HepG2 (cell line): ENCODE results near the gene EDEM1. TPM values are rescaled to one million over a fixed set of nuclear protein-coding genes. Genes with fewer than 3 reads are reported as not detected.
A peak's percentile ranks its signal among the peaks of the same experiment; 100 is the strongest.

Source experiments
- ARNT ChIP-seq: fragments of 450-650 bp; IDR thresholded peaks from 2 replicates; pipeline ENCODE4 v1.6.1; 2017
- CBFB ChIP-seq: sonication (generic); formaldehyde crosslinking; IDR thresholded peaks from 2 replicates; pipeline ENCODE4 v1.4.0; 2020; ENCODE audit warnings: missing genetic modification reagents
- CBX2 ChIP-seq, 2 experiments: fragments of 200-600 bp in 1 of 2; sonication (generic); formaldehyde crosslinking in 1 of 2; IDR thresholded peaks; 2 replicates each; pipeline versions ENCODE4 v1.7.0 to v1.8.1; 2018 to 2022; ENCODE audit warnings: low read depth in 2 of 2, low read length in 1 of 2, mild to moderate bottlenecking in 1 of 2, missing genetic modification reagents in 1 of 2
- CEBPB ChIP-seq: IDR thresholded peaks from 2 replicates; pipeline ENCODE4 v1.6.1; 2011; ENCODE audit warnings: low read depth, low read length, improper control_type of control experiment, borderline replicate concordance
- CENPT ChIP-seq: sonication (generic); formaldehyde crosslinking; IDR thresholded peaks from 2 replicates; pipeline ENCODE4 v1.8.0; 2022; ENCODE audit warnings: low read depth, mild to moderate bottlenecking, moderate library complexity, missing genetic modification reagents
- ETV5 ChIP-seq: IDR thresholded peaks from 2 replicates; pipeline ENCODE4 v1.6.1; 2018; ENCODE audit warnings: missing biosample characterization, missing genetic modification reagents, inconsistent platforms, borderline replicate concordance
- GABPB1 ChIP-seq: IDR thresholded peaks from 2 replicates; pipeline ENCODE4 v1.6.1; 2016; ENCODE audit warnings: mild to moderate bottlenecking, missing genetic modification reagents, moderate library complexity, missing compliant biosample characterization
- RBM39 ChIP-seq: fragments of 200-400 bp; formaldehyde crosslinking; IDR thresholded peaks from one replicate; pipeline ENCODE4 v1.6.1; 2018; ENCODE audit warnings: antibody characterized with exemption, mild to moderate bottlenecking, low read depth, low read length; ENCODE audit not compliant: poor library complexity, severe bottlenecking
- SIN3A ChIP-seq: IDR thresholded peaks from 2 replicates; pipeline ENCODE4 v1.6.1; 2011; ENCODE audit warnings: low read depth, mild to moderate bottlenecking, control low read depth, low read length, borderline replicate concordance
- SMAD1 ChIP-seq: sonication (generic); formaldehyde crosslinking; IDR thresholded peaks from 2 replicates; pipeline ENCODE4 v1.4.0; 2020; ENCODE audit warnings: missing genetic modification reagents, low read depth, mild to moderate bottlenecking, borderline replicate concordance
- TEAD2 ChIP-seq: sonication (generic); formaldehyde crosslinking; IDR thresholded peaks from 2 replicates; pipeline ENCODE4 v1.9.0; 2021; ENCODE audit warnings: missing genetic modification reagents
- ZNF225 ChIP-seq: sonication (generic); formaldehyde crosslinking; IDR thresholded peaks from 2 replicates; pipeline ENCODE4 v1.4.0; 2020; ENCODE audit warnings: mild to moderate bottlenecking, missing genetic modification reagents
- ZNF337 ChIP-seq: sonication (generic); formaldehyde crosslinking; IDR thresholded peaks from 2 replicates; pipeline ENCODE4 v1.5.1; 2020; ENCODE audit warnings: missing genetic modification reagents, low read depth, mild to moderate bottlenecking, borderline replicate concordance
- polyA plus RNA-seq, 8 experiments: library from polyadenylated mRNA; depleted of rRNA in 3 of 8; stranded (reverse) in 7 of 8; unstranded in 1 of 8; fragments of >200 nt; fragmentation: Illumina TruSeq in 4 of 8; extraction: Trizol in 4 of 8; gene quantifications; 2 replicates each; pipeline versions ENCODE4 v1.2.1 to v1.2.3, GENCODE V29; 2011 to 2016; ENCODE audit warnings: low read depth in 4 of 8, missing spikeins in 1 of 8, mixed read lengths in 1 of 8; ENCODE audit not compliant: insufficient read depth in 1 of 8
- total RNA-seq, 5 experiments: library from RNA; depleted of rRNA; stranded (reverse); fragments of >200 nt; fragmentation: Illumina TruSeq; extraction: Trizol; gene quantifications; 2 replicates each; pipeline ENCODE4 v1.2.3, GENCODE V29; 2016; ENCODE audit warnings: low read depth in 1 of 5
- TF ChIP-seq, protein P1 (sequence below): IDR thresholded peaks from 2 replicates; pipeline ENCODE4 v1.6.1; 2016; ENCODE audit warnings: low read depth, borderline replicate concordance
- TF ChIP-seq, protein P2 (sequence below): sonication (generic); formaldehyde crosslinking; IDR thresholded peaks from 2 replicates; pipeline ENCODE4 v1.4.0; 2020; ENCODE audit warnings: low read depth, missing genetic modification reagents

EDEM1 gene
- total and polyA plus RNA-seq, 2 of the 13 experiments (the other 11 are each of a cell fraction or from before 2014, with no cell fraction given): 13.8 to 25.8 TPM

DNA sequence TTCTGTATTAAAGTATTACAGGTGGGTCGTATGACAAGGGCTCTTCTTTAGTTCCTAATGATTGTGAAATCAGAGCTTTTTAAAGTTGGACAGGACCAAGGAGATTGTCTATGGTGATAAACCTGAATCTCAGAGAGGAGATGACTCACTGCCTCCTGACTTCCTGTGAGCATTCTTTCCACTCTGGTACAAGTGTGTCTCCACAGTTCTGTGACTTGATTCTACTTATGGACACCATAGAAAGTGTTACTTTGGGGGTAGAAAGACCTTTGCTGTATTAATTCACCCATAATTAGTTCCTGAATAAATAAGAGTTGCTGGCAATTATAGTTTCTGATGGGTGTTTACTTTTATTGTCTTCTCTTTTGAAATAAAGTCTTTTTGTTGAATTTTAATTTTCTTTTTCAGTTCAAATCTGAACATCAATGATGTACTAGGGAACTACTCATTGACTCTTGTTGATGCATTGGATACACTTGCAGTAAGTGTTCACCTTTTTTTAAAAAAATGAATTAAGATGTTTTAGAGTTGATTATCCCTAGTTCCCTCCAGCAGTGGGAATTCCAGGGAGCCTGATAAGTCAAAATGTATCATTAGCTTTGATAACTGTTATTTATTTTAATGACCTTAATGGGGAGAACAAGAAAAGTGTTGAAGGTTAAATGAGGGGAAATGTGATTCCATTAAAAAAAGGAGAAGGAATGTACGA is 7.4 kb downstream of the EDEM1 start (continued):
- TF ChIP-seq, protein P1, sequence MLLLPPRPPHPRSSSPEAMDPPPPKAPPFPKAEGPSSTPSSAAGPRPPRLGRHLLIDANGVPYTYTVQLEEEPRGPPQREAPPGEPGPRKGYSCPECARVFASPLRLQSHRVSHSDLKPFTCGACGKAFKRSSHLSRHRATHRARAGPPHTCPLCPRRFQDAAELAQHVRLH (CRISPR knock-in tag): no peak
- TF ChIP-seq SMAD1 (CRISPR knock-in tag) (no peak), CBFB (CRISPR knock-in tag) (no peak), SIN3A (no peak), ARNT (no peak), GABPB1 (CRISPR knock-in tag) (peak; percentile 36; the same call in 1 of the 2 replicates), ETV5 (peak; percentile 72; the same call in 1 of the 2 replicates), RBM39 (no peak), ZNF225 (CRISPR knock-in tag) (no peak), CENPT (CRISPR knock-in tag) (no peak), CEBPB (peak; percentile 83), CBX2 (IDR thresholded peaks at IDR 0.05; ENCODE audit: low read depth, low read length) (no peak), CBX2 (CRISPR knock-in tag; IDR thresholded peaks at IDR 0.05; ENCODE audit: low read depth) (no peak), ZNF337 (CRISPR knock-in tag) (no peak), TEAD2 (CRISPR knock-in tag) (no peak)
- TF ChIP-seq, protein P2, sequence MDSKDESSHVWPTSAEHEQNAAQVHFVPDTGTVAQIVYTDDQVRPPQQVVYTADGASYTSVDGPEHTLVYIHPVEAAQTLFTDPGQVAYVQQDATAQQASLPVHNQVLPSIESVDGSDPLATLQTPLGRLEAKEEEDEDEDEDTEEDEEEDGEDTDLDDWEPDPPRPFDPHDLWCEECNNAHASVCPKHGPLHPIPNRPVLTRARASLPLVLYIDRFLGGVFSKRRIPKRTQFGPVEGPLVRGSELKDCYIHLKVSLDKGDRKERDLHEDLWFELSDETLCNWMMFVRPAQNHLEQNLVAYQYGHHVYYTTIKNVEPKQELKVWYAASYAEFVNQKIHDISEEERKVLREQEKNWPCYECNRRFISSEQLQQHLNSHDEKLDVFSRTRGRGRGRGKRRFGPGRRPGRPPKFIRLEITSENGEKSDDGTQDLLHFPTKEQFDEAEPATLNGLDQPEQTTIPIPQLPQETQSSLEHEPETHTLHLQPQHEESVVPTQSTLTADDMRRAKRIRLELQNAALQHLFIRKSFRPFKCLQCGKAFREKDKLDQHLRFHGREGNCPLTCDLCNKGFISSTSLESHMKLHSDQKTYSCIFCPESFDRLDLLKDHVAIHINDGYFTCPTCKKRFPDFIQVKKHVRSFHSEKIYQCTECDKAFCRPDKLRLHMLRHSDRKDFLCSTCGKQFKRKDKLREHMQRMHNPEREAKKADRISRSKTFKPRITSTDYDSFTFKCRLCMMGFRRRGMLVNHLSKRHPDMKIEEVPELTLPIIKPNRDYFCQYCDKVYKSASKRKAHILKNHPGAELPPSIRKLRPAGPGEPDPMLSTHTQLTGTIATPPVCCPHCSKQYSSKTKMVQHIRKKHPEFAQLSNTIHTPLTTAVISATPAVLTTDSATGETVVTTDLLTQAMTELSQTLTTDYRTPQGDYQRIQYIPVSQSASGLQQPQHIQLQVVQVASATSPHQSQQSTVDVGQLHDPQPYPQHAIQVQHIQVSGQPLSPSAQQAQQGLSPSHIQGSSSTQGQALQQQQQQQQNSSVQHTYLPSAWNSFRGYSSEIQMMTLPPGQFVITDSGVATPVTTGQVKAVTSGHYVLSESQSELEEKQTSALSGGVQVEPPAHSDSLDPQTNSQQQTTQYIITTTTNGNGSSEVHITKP (CRISPR knock-in tag): no peak
